ENCODE measurements around the gene OR10S1.

Gene OR10S1

GRCh38 chr11:123939317-123939716, 38.3 kb downstream of the OR10S1 start, which contains the start of gene OR4D5:
Gene OR4D5, plus strand, starts transcription at chr11:123939617. Its CDS starts 0 bp downstream, at chr11:123939617.
- Histone ChIP-seq H3K18ac (ENCODE audit: low read depth in 1 of 2, low read length in 2 of 2) (no peak within 1 kb of the TSS), H3K4me3 (ENCODE audit: insufficient read depth in 1 of 2, low read depth in 1 of 2, low read length in 2 of 2) (no peak within 1 kb of the TSS), H3K27me3 (ENCODE audit: control insufficient read depth in 1 of 2, insufficient read depth in 1 of 2, low read length in 2 of 2) (no peaks in the 10 kb centered on the region), H3K9ac (ENCODE audit: low read length) (no peak within 1 kb of the TSS), H4K8ac (ENCODE audit: low read length) (no peak within 1 kb of the TSS), H3K79me1 (replicated peaks; ENCODE audit: low read length, poor library complexity, severe bottlenecking) (no peaks in the 10 kb centered on the region), H2BK12ac (ENCODE audit: low read length in 2 of 2) (no peak within 1 kb of the TSS), H2AK5ac (ENCODE audit: low read length, severe bottlenecking) (no peak within 1 kb of the TSS), H2AFZ (ENCODE audit: low read depth, low read length) (no peak within 1 kb of the TSS), H3K27ac (ENCODE audit: low read length, poor library complexity, severe bottlenecking) (no peak within 1 kb of the TSS), H4K91ac (ENCODE audit: low read length) (no peak within 1 kb of the TSS), H2BK120ac (ENCODE audit: low read depth, low read length) (no peak within 1 kb of the TSS), H3K4ac (ENCODE audit: low read depth in 1 of 2, low read length in 2 of 2) (no peak within 1 kb of the TSS), H3K36me3 (ENCODE audit: control insufficient read depth in 1 of 2, insufficient read depth in 2 of 2, low read depth in 1 of 2, low read length in 2 of 2) (no peaks in the 10 kb centered on the region), H3K23ac (ENCODE audit: low read length in 2 of 2) (no peak within 1 kb of the TSS), H3K4me1 (ENCODE audit: control insufficient read depth, insufficient read depth, low read depth, low read length) (no peaks in the 10 kb centered on the region), H3K14ac (ENCODE audit: low read length in 2 of 2) (no peak within 1 kb of the TSS), H3K4me2 (ENCODE audit: low read length, poor library complexity, severe bottlenecking) (no peak within 1 kb of the TSS), H2BK5ac (ENCODE audit: low read depth, low read length, poor library complexity, severe bottlenecking) (no peak within 1 kb of the TSS), H3K9me3 (ENCODE audit: control insufficient read depth, low read length) (peaks cover 7% of the 10 kb centered on the region), H2BK15ac (ENCODE audit: low read depth, poor library complexity, severe bottlenecking) (no peak within 1 kb of the TSS)
- no peak for DNase-seq
- WGBS: 71% methylated on average over 1 of the region's 1 CpG

Measured in mesenchymal stem cell (in vitro differentiated cells and primary cell).